Measurements from ENCODE around the gene HMGN3.
"Not testable (repeated sequence)": the region's sequence is repeated elsewhere in the genome, so short reads cannot be mapped to it uniquely, and the experiment has no call there.

HMGN3 gene

GRCh38 chr6:79234150-79235022 lies at the start of gene HMGN3:
Gene HMGN3, minus strand, starts transcription at chr6:79234682.
- DNase-seq: peak; percentile 93

- no peak for DNase-seq
These were observed 46.3 kb upstream of the HMGN3 start for GRCh38 chr6:79280756-79281155.

DNA sequence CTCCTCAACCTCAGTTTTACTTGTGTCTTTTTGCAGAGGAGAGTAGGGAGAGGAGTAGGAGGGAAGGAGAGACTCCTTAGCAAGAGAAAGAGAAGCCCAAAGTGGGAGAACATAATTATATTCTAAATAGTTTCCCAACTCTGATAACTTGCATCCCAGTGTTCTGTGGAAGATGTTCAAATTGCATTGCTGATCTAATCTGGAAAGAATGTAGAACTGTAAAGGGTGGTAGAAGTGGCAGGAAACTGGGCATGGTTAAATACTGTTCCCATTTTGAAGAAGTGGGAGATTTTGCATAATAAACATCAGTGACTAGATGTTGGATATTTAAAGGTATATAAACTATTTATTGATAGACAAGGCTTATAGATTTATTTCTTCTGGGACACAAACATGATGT lies 42.6 kb upstream of the HMGN3 start:
- no peak for DNase-seq

- no peak for DNase-seq
These were observed 35.4 kb upstream of the HMGN3 start for GRCh38 chr6:79269877-79270276.

DNA sequence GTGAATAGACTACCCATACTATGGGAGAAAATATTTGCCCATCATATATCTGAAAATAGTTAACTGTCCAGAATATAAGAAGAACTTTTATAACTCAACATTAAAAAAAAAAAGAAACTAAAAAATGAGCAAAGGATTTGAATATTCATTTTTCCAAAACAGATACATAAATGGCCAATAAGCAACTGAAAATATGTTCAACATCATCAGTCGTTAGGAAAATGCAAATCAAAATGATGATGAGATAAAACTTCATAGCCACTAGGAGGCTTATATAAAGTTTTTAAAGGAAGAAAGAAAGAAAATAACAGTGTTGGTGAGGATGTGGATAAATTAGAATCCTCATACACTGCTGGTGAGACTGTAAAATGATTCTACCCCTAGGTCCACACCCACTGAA lies 32.6 kb upstream of the HMGN3 start:
- DNase-seq: no peak

DNA sequence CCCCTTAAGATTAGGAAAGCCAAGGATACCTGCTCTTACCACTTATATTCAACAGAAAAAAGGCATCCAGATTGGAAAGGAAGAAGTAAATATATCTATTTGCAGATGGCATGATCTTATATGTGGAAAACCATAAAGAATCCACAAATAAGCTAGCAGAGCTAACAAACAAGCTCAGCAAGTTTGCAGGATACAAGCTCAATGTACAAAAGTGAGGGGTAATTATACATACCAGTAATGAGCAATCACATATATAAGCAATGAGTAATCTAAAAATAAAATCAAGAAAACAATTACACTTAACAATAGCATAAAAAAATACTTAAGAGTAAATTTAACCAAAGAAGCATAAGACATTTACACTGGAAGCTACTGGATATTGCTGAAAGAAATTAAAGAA lies 31.6 kb upstream of the HMGN3 start:
- DNase-seq: no peak

DNA sequence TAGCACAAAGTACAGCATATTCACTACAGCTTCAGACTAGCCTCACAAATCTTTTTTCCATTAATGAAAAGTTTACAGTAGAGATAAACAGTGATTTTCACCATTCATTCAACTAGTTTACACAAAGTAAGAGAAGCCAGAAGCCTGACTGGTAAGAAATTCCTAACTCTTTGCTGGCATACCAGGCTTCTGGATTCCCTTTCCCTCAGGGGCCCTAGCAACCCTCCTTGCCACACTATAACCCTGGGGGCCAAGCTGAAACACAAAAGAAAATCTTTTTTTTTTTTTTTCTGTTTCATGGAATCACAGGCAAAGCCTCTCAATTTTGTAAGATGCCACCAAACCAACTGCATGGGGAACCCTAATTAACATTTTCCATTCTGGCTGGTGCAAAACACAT lies 28.9 kb upstream of the HMGN3 start:
- DNase-seq: no peak

DNA sequence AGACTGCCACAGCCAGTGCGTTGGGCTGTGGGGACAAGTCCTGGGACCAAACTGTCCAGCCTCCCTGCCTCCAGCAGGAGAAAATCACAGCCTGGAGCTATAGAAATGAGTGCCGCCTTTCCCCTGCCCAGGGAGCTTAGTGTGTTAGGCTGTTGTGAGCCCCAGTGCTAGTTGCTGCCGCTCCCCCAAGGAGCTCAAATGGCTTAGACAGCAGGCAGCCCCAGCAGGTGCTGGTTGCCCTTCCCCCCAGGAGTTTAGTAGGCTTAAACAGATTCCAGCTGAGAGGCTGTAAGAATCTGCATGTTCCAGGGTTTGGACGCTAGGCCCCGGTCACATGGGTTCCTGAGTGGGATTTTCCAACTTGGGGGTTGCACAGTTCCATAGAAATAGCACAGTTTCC lies 27.2 kb upstream of the HMGN3 start:
- peak; percentile 29 for DNase-seq

GRCh38 chr6:79260772-79261171 lies 26.3 kb upstream of the HMGN3 start:
- DNase-seq: no peak

DNA sequence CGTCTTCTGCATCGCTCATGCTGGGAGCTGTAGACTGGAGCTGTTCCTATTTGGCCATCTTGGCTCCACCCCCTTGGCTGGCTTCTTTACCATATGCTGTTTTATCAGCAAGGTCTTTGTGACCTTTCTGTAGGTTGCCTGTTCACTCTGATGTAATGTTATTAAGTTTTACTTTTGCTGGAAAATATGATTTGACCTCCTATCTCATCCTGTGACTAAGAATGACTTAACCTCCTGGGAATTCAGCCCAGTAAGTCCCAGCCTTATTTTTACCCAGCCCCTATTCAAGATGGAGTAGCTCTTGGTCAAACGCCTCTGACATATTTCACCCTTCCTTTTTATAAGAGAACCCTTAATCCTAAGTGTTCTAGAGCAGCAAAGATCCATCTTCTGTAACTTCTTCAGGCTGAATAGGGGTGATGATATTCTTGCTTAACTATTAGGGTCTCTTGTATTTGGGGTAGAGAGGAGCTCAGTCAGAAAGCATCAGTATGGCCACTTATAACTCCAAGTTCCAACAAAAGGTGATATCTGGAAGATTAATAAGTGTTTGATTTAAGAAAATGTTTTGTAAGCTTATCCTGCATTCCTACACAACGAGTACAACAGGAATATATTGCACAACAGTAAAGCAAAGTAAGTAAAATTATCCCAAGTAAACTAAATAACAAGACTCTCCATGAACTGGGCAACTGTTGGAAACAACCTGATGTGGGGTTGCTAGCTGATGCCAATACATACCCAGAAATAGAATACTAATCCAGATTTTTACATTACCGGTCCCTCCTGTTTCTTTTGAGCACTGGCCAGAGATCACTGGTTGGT lies 23.1 kb upstream of the HMGN3 start:
- no peak for DNase-seq

DNA sequence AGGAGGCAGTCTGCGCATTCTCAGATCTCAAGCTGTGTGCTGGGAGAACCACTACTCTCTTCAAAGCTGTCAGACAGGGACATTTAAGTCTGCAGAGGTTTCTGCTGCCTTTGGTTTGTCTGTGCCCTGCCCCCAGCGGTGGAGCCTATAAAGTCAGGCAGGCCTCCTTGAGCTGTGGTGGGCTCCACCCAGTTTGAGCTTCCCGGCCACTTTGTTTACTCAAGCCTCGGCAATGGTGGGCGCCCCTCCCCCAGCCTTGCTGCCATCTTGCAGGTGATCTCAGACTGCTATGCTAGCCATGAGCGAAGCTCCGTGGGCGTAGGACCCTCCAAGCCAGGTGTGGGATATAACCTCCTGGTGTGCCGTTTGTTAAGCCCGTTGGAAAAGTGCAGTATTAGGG lies 22.3 kb upstream of the HMGN3 start:
- not testable (repeated sequence) for DNase-seq

DNA sequence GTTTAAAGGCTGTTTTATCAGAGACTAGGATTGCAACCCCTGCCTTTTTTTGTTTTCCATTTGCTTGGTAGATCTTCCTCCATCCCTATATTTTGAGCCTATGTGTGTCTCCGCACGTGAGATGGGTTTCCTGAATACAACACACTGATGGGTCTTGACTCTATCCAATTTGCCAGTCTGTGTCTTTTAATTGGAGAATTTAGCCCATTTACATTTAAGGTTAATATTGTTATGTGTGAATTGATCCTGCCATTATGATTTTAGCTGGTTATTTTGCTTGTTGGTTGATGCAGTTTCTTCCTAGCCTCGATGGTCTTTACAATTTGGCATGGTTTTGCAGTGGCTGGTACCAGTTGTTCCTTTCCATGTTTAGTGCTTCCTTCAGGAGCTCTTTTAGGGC lies 20.6 kb upstream of the HMGN3 start:
- not testable (repeated sequence) for DNase-seq

DNA sequence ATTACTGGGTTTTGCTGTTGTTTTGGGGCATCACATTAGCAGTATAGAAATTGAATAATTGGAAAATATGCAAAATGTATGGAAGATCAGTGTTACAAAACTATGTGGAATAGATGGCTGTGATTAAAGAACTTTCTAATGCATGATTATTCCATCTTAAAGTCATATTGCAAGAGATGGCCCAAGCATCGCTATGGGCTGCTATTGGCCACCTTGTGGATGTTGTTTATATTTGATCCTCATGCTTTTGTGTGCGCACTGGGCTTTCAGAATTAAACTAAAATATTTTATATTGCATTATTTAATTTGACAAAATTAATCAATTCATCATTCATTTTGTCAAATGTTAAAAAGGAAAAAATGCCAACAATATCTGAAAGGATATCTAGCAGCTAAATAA lies 16.1 kb upstream of the HMGN3 start:
- DNase-seq: no peak

DNA sequence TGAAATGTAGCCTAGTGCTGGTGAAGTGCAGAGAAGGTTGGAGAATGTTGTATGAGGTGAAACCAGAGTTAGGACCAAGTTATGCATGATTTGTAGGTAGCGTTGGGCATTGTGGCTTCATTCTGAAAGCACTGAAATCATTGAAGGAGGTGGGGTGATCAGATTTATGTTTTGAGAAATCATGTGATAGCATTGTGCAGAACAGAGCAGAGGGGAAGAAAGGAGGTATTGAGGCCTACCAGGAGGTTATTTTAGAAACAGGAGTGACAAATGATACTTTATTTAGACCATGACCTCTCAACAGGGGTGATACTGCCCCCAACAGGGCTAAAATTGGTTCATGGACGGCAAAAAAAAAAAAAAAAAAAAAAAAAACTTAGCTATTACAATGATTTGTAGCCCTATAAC lies 15.6 kb upstream of the HMGN3 start:
- DNase-seq: peak; percentile 7

DNA sequence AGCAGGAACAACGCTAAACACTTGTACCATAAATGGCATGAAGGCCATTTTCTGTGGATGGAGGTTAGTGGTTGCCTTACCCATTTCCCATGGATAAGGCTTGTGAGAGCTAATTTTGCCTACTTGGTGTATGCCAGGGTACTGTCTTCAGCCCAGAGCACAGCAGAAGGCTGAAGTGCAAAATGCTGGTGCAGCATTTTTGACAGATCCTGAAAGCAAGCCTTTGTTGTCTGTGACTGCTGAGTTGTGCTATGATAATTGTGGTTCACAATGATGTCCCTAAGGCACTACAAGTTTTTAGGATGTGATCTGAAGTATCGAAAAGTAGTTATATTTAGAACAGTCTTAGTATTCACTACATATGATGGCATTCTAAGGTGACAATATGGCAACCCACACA lies 14.7 kb upstream of the HMGN3 start:
- no peak for DNase-seq

DNA sequence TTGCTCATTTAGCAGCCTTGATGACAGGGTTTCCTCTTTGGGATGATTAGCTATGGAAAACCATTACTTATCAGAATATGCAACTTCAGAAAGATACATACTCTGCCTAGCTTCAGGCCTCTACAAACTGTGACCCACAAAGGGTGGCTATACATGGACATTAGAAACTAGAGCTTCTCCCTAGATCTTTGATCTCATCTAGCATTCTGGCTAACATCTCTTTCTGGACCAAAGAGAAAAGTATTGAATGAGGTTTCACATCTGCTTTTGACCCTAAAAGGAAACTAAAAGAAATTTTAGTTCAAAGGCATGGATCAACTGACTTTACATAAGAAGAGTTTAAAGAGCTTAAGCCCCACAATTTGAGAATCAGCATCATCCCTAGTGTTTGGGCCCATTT lies 12.4 kb upstream of the HMGN3 start:
- DNase-seq: no peak

GRCh38 chr6:79241228-79241627 lies 6.7 kb upstream of the HMGN3 start:
- no peak for DNase-seq

GRCh38 chr6:79240509-79240908 lies 6.0 kb upstream of the HMGN3 start:
- no peak for DNase-seq

GRCh38 chr6:79239536-79240168 lies 5.2 kb upstream of the HMGN3 start:
- DNase-seq: no peak

DNA sequence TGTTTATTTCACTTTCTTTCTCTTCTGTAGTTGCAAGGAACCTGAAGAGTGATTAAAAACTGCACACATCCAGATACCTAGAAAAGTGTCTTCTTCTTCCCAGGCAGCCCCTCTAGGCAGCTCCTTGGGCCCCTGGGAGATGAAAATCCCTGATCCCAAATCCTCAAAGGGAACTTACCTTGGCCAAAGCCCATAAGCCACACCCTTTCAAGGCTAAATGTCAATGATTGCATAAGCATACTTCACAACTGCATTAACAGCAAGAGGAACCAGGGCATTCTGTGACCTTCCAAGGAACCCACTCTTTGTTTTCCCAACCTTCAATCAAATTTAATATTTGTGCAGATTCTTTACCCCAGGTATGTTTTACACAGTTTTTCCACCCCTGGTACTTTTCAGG lies 4.4 kb upstream of the HMGN3 start:
- DNase-seq: no peak

DNA sequence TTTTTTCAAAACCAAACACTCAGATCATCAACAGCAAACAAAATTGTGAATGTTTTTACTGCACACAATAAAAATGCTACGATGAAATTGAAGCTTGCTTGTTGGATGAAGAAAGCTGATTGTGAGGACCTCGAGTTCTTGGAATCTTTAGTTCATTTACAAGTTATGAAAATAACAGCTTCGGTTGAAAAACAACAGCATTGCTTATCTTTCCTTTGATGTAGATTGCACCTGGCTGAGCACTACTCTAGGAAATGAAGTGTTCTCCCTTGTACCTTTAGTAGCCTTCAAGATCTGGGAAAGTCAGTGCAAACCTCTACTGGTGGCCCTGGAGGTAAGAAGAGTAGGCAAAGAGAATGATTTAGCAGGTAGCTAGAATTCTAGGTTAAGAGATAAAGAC lies 2.2 kb upstream of the HMGN3 start:
- no peak for DNase-seq

DNA sequence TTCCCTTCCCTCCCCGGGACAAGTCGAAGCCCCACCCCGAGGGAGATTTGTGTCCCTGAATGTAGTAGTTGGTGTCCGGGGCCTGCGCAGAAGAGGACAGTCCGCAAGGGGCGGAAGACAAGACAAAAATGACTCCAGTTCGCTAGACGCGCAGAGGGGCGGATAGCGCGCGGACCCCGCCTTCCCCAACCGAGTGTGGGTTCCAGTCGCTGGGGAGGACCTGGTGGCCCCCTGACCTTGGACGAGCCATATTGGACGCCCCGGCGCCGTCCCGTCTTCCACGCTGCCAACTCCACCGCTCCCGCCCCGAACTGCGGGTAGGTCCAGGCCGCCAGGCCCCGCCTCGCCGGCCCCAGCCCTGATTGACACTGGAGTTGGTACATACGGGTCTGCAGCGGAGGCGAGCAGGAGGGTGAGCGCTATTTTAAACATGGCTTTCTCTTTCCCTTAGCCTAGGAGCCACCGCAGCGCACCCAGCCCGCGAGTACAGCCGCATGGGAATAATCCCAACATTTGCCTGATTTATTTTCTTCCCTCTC lies 802 bp downstream of the HMGN3 start:
- peak; percentile 89 for DNase-seq

DNA sequence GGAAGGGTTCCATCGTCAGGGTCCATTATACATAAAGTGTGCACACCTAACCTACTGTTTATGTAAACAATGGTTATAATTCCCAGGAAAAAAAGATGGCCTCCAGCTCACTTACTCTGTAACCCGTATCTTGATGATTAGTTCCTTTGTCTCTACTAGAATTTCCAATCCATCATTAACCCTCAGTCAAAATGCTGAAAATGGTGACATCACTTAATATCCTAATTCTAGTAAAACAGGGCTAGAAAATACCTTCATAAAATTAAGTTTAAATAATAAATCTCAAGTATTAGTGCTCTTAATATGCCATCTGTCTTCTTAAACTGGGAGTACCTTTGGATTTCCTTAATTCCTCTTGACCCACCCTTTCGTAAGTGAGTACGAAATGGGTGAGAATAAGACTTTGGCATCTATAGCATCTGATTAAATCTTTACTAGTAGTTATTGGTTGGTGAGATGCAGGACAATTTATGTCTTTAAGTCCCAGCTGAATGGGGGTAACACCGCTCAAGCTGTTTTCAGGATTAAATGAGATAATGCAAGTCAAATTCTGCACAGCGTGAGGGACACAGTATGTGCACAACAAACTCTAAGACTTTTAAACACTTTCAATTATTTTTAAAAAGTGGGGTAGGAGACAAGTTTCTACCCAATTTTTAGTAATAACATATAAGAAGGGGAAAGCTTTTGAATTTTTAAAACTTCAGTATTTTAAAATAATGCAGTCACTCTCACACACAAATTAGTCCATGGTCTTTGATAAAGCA lies 1.6 kb downstream of the HMGN3 start:
- DNase-seq: no peak
